ENCODE data around the gene ATXN10.

Gene ATXN10

GRCh38 chr22:45852826-45853225 is 181.2 kb downstream of the ATXN10 start:
- TF ChIP-seq CTCF (IDR thresholded peaks at IDR 0.05; ENCODE audit: insufficient read depth, missing control alignments), result no peak
- DNase-seq (ENCODE audit: insufficient read length, low spot score), result no peak
- no peak for FAIRE-seq

GRCh38 chr22:45855961-45856360 is 184.3 kb downstream of the ATXN10 start:
- DNase-seq (ENCODE audit: insufficient read length, low spot score) (no peak), FAIRE-seq (no peak)
- no peak for TF ChIP-seq CTCF (IDR thresholded peaks at IDR 0.05; ENCODE audit: insufficient read depth, missing control alignments)

- no peak for FAIRE-seq
- no peak for TF ChIP-seq CTCF (IDR thresholded peaks at IDR 0.05; ENCODE audit: insufficient read depth, missing control alignments)
- no peak for DNase-seq (ENCODE audit: insufficient read length, low spot score)
Observed at GRCh38 chr22:45857519-45857918, 185.9 kb downstream of the ATXN10 start.

- DNase-seq (ENCODE audit: insufficient read length, low spot score), result no peak
- FAIRE-seq, result no peak
- no peak for TF ChIP-seq CTCF (IDR thresholded peaks at IDR 0.05; ENCODE audit: insufficient read depth, missing control alignments)
Observed at GRCh38 chr22:45859231-45860161, 187.9 kb downstream of the ATXN10 start.

GRCh38 chr22:45860201-45860600 is 188.6 kb downstream of the ATXN10 start:
- TF ChIP-seq CTCF (IDR thresholded peaks at IDR 0.05; ENCODE audit: insufficient read depth, missing control alignments), result no peak
- DNase-seq (ENCODE audit: insufficient read length, low spot score) (no peak), FAIRE-seq (no peak)

- FAIRE-seq (no peak), DNase-seq (ENCODE audit: insufficient read length, low spot score) (no peak)
- TF ChIP-seq CTCF (IDR thresholded peaks at IDR 0.05; ENCODE audit: insufficient read depth, missing control alignments), result no peak
Observed at GRCh38 chr22:45861259-45861658, 189.6 kb downstream of the ATXN10 start.

Measured in D721Med (cell line).